GM19239 (cell line): Measurements from ENCODE around the gene CCNI.
A peak's percentile ranks its signal among the peaks of the same experiment; 100 is the strongest.

Experiments used
- DNase-seq: peaks from one replicate; pipeline ENCODE4 v3.0.0; 2011; ENCODE audit warnings: low spot score; ENCODE audit not compliant: insufficient read length
- FAIRE-seq: peaks from 2 replicates; lab custom pipeline; 2011; peaks lifted over from hg19 to GRCh38; lab: Jason Lieb, UNC

CCNI gene

DNA sequence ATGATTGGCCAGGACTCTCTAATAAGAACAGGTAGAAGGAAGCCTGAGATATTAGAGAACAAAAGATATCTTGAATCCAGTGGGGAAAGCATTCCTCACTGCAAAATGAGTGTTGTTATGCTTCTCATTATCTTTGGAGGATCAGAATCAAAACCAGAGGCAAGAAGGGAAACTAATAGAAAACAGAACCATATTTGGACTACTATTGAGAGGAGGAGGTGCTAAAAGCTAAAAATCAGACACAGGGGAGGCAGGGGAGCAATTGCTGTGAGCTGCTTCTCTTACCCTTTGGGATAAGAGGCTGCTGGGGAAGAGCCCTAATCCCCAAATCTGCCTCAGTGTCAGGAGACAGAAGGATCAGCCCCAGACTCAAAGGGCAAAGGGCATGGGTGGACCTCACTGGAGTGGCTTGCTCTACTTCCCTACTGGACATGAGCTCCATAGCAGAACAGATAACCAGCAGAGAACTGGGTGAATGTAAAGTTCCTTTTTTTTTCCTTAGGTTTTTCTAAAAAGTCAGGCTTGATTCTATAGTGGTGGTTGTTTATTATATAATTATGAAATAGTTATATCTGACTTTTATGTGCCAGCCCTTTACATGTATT is 66.2 kb downstream of the CCNI start:
- FAIRE-seq (no peak), DNase-seq (no peak)

DNA sequence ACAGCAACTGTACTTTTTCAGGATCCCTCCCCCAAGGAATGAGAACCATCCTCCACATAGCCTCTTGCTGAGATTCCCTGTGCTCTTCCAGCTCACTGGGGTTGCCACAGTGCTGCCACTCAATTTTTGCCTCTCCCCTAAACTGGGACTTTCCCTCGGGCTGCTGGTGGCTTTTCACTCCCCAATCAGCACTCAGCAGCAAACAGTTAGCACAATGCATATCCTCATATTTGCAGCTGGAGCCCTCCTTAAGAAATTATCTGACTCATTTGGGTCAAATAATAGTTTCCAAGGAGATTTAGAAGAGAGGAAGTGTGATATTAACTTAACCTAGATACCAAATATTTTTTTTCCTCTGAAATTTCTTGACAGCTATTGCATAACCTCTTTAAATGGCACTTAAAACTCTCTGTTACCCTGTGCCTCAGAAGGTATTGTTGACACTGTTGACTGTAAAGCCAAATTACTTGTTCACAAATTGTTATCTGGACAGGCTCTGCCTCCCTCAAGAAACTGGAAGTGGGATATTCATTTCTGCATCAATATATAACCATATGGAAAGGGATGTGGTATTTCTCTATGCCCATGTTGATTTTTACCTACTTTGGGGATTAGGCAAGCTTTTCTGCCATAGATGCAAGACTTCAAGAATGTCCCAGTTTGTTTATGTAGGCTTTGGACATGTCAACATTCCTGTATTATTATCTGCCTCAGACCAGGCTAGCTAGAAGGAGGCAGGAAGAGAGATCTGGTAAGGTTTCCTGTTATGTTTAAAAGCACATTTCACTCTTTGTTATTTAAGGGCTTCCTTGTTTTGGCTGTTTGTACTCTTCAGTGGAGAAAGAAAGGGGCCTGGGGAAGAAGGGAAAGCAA is 68.2 kb downstream of the CCNI start:
- DNase-seq (no peak), FAIRE-seq (peak; percentile 82)

DNA sequence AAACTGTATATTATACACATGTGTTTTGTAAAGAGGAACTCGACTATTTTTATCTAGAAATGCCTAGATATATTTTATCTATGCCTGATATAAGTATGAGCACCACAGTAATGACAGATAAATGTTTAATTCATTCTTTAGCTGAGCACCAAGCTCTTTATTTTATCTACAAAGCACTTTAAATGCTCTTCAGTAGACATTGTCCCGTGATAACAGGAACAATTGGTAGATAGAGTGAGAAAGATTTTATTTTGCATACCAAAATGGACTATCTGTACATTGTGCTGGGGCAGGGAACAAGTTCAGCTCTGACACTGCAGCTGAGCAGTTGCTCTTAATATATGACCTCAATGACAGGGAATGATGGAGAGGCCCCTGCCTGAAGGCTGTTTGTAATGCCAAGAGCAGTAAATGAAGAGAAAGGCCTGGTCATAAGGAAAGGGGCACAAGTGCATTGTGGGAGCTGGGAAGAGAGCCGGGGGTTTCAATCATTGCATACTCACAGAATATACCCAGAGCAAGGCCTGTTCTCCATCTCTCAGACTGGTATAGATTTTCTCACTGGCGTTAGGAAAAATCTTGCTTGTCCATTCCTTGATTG is 68.9 kb downstream of the CCNI start:
- DNase-seq (no peak), FAIRE-seq (no peak)

DNA sequence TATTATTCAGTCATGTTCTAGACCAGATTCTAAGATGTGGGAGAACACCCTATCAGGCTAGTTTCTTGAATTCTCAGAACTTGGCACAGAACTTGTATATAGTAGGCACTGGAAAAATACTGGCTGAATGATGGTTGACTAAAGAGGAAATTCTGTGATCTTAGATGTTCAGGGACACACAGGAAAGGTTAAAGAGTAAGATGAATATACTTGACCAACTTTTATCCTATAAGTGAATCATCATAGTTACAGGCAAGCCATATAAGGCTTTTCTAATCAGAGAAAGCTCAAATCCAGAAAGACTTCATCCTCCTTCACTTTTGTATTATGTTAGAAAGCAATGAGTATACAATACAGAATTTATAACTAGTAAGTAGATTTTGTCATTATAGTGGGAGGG is 72.4 kb downstream of the CCNI start:
- no peak for DNase-seq
- no peak for FAIRE-seq

DNA sequence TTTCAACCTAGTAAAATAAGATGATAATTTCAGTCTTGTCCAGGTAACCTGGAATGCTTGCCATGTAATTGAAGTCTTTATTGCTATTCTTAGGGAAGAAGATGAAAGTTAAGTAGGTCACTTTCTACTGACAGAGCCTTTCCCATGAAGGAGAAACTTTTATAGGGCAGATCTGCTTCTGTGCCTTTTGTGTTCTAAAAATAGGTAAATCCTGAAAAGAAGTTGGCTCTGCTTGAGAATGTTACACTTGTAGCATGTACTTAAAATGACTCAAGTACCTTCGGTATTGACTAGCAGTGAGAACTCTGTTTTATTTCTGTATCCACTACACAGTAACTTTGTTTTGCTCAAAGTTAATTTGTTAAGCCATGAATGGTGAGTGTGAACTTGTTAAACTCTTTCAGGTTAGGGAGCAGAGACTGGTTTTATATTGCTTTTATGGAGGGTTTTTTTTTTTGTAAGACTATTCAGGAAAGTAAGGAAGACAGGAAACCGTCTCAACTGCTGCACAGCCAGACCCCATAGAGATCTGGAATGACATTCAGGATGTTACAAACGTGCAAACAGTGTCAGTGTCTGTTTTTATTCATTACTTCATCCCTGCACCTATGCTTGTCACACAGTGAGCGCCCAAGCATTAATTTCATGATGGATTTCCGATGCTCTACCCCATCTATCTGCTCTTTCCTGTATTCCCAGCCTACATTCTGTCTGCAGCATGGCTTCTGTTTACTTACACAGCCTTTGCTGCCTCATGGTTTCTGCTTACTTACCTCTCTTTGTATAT is 73.3 kb downstream of the CCNI start:
- DNase-seq, result no peak
- no peak for FAIRE-seq

DNA sequence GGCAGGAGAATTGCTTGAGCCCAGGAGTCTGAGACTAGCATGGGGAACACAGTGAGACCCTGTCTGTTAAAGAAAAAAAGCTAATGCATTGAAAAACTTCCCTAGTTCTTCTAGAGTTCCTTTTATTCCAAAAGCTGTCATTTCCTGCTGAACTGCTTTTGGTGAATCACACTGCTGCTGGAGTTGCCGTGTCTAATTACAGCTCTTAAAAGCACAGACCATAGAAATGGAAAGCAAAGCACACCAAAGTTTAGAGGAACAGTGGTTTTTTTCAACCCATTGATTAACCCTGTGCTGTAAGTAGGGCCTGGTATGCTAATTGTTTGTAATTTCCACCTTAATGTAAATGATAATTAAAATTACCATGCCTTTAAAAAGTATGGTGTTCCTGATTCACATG is 73.9 kb downstream of the CCNI start:
- FAIRE-seq (no peak), DNase-seq (no peak)

DNA sequence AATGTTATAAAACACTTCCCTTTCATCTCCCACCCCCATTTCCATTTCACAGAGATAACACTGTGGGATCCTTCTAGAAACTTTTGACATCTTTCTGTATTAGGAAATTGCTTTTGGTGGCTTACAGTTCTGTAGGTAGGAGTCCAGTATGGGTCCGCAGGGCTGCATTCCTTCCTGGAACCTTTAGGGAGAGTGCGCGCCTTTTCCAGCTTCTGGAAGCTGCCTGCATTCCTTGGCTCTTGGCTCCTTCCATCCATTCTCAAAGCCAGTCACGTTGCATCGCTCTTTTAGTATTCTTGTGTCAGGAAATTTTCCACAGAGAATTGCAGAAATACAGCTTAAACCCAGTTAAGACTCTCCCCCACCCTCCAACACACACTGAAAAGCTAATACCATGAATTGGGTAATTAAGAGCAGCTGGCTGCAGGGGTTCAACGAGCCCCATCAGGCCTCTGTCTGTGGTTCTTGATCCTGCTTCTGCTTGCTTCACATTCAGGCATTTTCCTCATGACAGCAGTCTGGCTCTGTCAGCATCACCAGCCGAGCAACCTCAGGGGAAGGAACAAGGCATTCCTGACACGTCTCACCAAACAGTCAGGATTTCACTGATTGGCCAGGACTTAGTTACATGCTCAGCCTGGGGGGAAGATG is 77.4 kb downstream of the CCNI start:
- FAIRE-seq (no peak), DNase-seq (no peak)

DNA sequence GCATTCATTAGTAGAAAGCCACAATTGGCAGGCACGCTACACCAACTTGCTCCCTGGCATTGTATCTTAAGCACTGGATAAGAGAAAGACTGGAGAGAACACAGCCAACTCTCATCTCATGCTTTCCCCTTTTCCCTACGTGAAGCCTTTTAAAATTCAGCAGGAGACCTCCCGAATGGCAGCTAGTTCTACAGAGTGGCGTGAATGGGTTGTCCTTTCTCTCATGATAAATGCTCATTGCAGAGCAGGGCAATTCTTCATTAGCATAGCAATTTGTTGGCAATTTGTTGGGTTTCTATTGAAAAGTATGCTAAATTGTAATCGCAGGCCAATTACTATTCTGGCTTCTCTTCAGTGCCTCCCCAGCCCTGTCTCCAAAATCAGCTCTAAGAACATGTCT is 78.3 kb downstream of the CCNI start:
- FAIRE-seq, result no peak
- no peak for DNase-seq
